Liver (tissue), 3 donors: ENCODE measurements around the gene P2RY6.

Experiments used
- ATF3 ChIP-seq: IDR thresholded peaks from 2 replicates; pipeline ENCODE4 v1.6.1; 2016; ENCODE audit warnings: antibody characterized with exemption
- CTCF ChIP-seq: fragments of 150-350 bp; IDR thresholded peaks from 2 replicates; pipeline ENCODE4 v1.5.1; 2017; ENCODE audit warnings: improper control_type of control experiment, low read depth, low read length; ENCODE audit not compliant: missing input control
- JUND ChIP-seq, 2 donors: IDR thresholded peaks; 2 replicates each; pipeline ENCODE4 v1.6.1; 2016; ENCODE audit warnings: antibody characterized with exemption in 2 of 2
- MAX ChIP-seq: IDR thresholded peaks from 2 replicates; pipeline ENCODE4 v1.6.1; 2016; ENCODE audit warnings: antibody characterized with exemption
- REST ChIP-seq: IDR thresholded peaks from 2 replicates; pipeline ENCODE4 v1.6.1; 2016; ENCODE audit warnings: antibody characterized with exemption, mild to moderate bottlenecking
- YY1 ChIP-seq: IDR thresholded peaks from 2 replicates; pipeline ENCODE4 v1.6.1; 2016; ENCODE audit warnings: antibody characterized with exemption, mild to moderate bottlenecking
- donor health status: healthy.
- donor health status: healthy.

GRCh38 chr11:73235236-73235786 lies 36.8 kb upstream of the P2RY6 start:
- TF ChIP-seq CTCF (no peak), JUND (IDR thresholded peaks at IDR 0.05) (no peak), YY1 (no peak), REST (no peak), ATF3 (no peak), MAX (no peak)
